ENCODE data around the gene BHLHE40.

The BHLHE40 gene

GRCh38 chr3:4995500-4996053 is 16.3 kb downstream of the BHLHE40 start:
- TF ChIP-seq PATZ1 (CRISPR knock-in tag; IDR thresholded peaks at IDR 0.05; ENCODE audit: borderline replicate concordance) (no peak), TSHZ2 (CRISPR knock-in tag; IDR thresholded peaks at IDR 0.05) (no peak), GLIS3 (CRISPR knock-in tag; IDR thresholded peaks at IDR 0.05) (no peak), ZFP30 (CRISPR knock-in tag; IDR thresholded peaks at IDR 0.05) (no peak), CREB5 (CRISPR knock-in tag; IDR thresholded peaks at IDR 0.05; ENCODE audit: low read depth) (no peak), ZFP3 (CRISPR knock-in tag; IDR thresholded peaks at IDR 0.05) (no peak), ARNTL (CRISPR knock-in tag; IDR thresholded peaks at IDR 0.05; ENCODE audit: borderline replicate concordance, low read depth) (no peak)
- peak; percentile 74 for ATAC-seq

GRCh38 chr3:4996223-4996765 is 17.1 kb downstream of the BHLHE40 start:
- ATAC-seq = no peak
- no peak for TF ChIP-seq TSHZ2 (CRISPR knock-in tag; IDR thresholded peaks at IDR 0.05)

- no peak for ATAC-seq
- no peak for TF ChIP-seq TCF4 (CRISPR knock-in tag; IDR thresholded peaks at IDR 0.05; ENCODE audit: borderline replicate concordance)
- no peak for TF ChIP-seq CSDC2 (CRISPR knock-in tag; IDR thresholded peaks at IDR 0.05)
- no peak for TF ChIP-seq ZNF70 (CRISPR knock-in tag; IDR thresholded peaks at IDR 0.05)
- TF ChIP-seq SNAI2 (CRISPR knock-in tag; IDR thresholded peaks at IDR 0.05) = no peak
- no peak for TF ChIP-seq RARB (CRISPR knock-in tag; IDR thresholded peaks at IDR 0.05)
- TF ChIP-seq OSR1 (CRISPR knock-in tag; IDR thresholded peaks at IDR 0.05) = no peak
- no peak for TF ChIP-seq PPARA (CRISPR knock-in tag; IDR thresholded peaks at IDR 0.05; ENCODE audit: borderline replicate concordance)
- no peak for TF ChIP-seq ZFP3 (CRISPR knock-in tag; IDR thresholded peaks at IDR 0.05)
- no peak for TF ChIP-seq CSRNP3 (CRISPR knock-in tag; IDR thresholded peaks at IDR 0.05)
- TF ChIP-seq BACH2 (CRISPR knock-in tag; IDR thresholded peaks at IDR 0.05; ENCODE audit: borderline replicate concordance) = no peak
- no peak for TF ChIP-seq ZFP30 (CRISPR knock-in tag; IDR thresholded peaks at IDR 0.05)
- TF ChIP-seq TSHZ2 (CRISPR knock-in tag; IDR thresholded peaks at IDR 0.05) = no peak
Observed at GRCh38 chr3:4996771-4997291, 17.6 kb downstream of the BHLHE40 start.
